D721Med (cell line): ENCODE data around the gene PIK3C2G.

Experiments
- DNase-seq: peaks from one replicate; pipeline ENCODE4 v3.0.0; 2011; ENCODE audit warnings: low spot score; ENCODE audit not compliant: insufficient read length
- FAIRE-seq: peaks from 2 replicates; lab custom pipeline; 2011; peaks lifted over from hg19 to GRCh38; lab: Jason Lieb, UNC
- CTCF ChIP-seq: IDR thresholded peaks from 2 replicates; pipeline ENCODE4 v1.5.1; 2012; ENCODE audit warnings: mild to moderate bottlenecking, control low read depth; ENCODE audit not compliant: insufficient read depth; ENCODE audit errors: missing control alignments

The PIK3C2G gene

GRCh38 chr12:18430425-18431048 is 169.2 kb downstream of the PIK3C2G start:
- no peak for DNase-seq
- TF ChIP-seq CTCF, result peak; percentile 67
- FAIRE-seq, result peak; percentile 41

- FAIRE-seq (no peak), DNase-seq (no peak)
- TF ChIP-seq CTCF, result no peak
These were observed 170.5 kb downstream of the PIK3C2G start for GRCh38 chr12:18431771-18432170.

- DNase-seq, result no peak
- FAIRE-seq, result no peak
- TF ChIP-seq CTCF, result no peak
These were observed 170.9 kb downstream of the PIK3C2G start for GRCh38 chr12:18432206-18432605.

GRCh38 chr12:18436170-18436569 is 174.9 kb downstream of the PIK3C2G start:
- DNase-seq (no peak), FAIRE-seq (no peak)
- TF ChIP-seq CTCF, result no peak

- no peak for FAIRE-seq
These were observed 178.2 kb downstream of the PIK3C2G start for GRCh38 chr12:18439541-18439940.

GRCh38 chr12:18443768-18444437 is 182.6 kb downstream of the PIK3C2G start:
- no peak for TF ChIP-seq CTCF
- FAIRE-seq (no peak), DNase-seq (no peak)

More at GRCh38 chr12:18439541-18439940, 178.2 kb downstream of the PIK3C2G start:
- no peak for TF ChIP-seq CTCF
- DNase-seq, result no peak

GRCh38 chr12:18446061-18446644 is 184.8 kb downstream of the PIK3C2G start:
- no peak for FAIRE-seq
- no peak for DNase-seq
- no peak for TF ChIP-seq CTCF
